Vagina (tissue), 2 donors: ENCODE results near the gene CLASP2.

Source experiments
- POLR2A ChIP-seq, 2 donors: fragments of 450-650 bp; IDR thresholded peaks; one replicate each; pipeline ENCODE4 v1.6.1; 2017; ENCODE audit warnings: antibody characterized with exemption in 2 of 2, mild to moderate bottlenecking in 2 of 2, moderate library complexity in 2 of 2
- POLR2AphosphoS5 ChIP-seq, 2 donors: sonication (generic); formaldehyde crosslinking; IDR thresholded peaks; one replicate each; pipeline ENCODE4 v1.9.0; 2017; ENCODE audit warnings: antibody characterized with exemption in 2 of 2, mild to moderate bottlenecking in 2 of 2, low read depth in 1 of 2; ENCODE audit not compliant: insufficient read depth in 1 of 2
- TF ChIP-seq, protein P1 (sequence below), 3 experiments: fragments of 450-650 bp in 2 of 3; fragments of 200-600 bp in 1 of 3; sonication (generic) in 1 of 3; IDR thresholded peaks; one replicate each; pipeline ENCODE4 v1.5.1; 2017 to 2019; ENCODE audit warnings: antibody characterized with exemption in 3 of 3, mild to moderate bottlenecking in 2 of 3, moderate library complexity in 2 of 3

DNA sequence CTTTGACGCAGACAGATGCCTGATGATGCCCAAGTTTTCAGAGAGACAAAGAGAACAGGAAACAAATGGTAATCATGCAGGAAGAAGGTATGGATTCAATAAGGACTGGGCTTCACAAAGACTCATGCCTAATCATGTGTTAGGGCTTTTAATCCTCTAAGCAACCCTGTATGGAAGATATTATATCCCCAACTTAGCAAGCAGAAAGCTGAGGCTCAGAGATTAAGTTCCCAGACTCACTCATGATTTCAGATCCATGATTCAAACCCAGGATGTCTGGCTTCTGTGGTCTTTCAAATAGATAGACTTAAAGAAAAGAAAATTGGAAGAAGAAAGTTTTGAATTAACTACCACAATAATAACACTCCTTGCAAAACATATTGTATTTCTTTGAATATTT, 4.1 kb upstream of the CLASP2 start:
- TF ChIP-seq, protein P1, sequence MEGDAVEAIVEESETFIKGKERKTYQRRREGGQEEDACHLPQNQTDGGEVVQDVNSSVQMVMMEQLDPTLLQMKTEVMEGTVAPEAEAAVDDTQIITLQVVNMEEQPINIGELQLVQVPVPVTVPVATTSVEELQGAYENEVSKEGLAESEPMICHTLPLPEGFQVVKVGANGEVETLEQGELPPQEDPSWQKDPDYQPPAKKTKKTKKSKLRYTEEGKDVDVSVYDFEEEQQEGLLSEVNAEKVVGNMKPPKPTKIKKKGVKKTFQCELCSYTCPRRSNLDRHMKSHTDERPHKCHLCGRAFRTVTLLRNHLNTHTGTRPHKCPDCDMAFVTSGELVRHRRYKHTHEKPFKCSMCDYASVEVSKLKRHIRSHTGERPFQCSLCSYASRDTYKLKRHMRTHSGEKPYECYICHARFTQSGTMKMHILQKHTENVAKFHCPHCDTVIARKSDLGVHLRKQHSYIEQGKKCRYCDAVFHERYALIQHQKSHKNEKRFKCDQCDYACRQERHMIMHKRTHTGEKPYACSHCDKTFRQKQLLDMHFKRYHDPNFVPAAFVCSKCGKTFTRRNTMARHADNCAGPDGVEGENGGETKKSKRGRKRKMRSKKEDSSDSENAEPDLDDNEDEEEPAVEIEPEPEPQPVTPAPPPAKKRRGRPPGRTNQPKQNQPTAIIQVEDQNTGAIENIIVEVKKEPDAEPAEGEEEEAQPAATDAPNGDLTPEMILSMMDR (IDR thresholded peaks at IDR 0.05) = no peak
- TF ChIP-seq POLR2A (IDR thresholded peaks at IDR 0.05) (no peak), POLR2AphosphoS5 (IDR thresholded peaks at IDR 0.05; ENCODE audit: insufficient read depth in 1 of 2, low read depth in 1 of 2) (no peak)
